Liver (tissue), 9 donors: ENCODE data around the gene AGFG1. TPM values are rescaled to one million over a fixed set of nuclear protein-coding genes. Genes with fewer than 3 reads are reported as not detected.

Source experiments
- DNase-seq: peaks from one replicate; pipeline ENCODE4 v3.0.0-alpha.2; 2017; ENCODE audit warnings: low spot score
- H3K27ac ChIP-seq, 2 donors: one replicate each; pipeline ENCODE4 v1.7.0; 2013; ENCODE audit warnings: inconsistent platforms in 2 of 2, low read length in 2 of 2, control low read depth in 1 of 2, low read depth in 1 of 2, mild to moderate bottlenecking in 1 of 2
- H3K27me3 ChIP-seq, 4 donors: one replicate each; pipeline versions ENCODE4 v1.6.1 to v1.7.0; 2013; ENCODE audit warnings: low read length in 3 of 4, inconsistent platforms in 1 of 4, mild to moderate bottlenecking in 1 of 4, moderate library complexity in 1 of 4; ENCODE audit not compliant: control insufficient read depth in 4 of 4, insufficient read depth in 4 of 4
- H3K36me3 ChIP-seq, 4 donors: one replicate each; pipeline versions ENCODE4 v1.6.1 to v1.7.0; 2013; ENCODE audit warnings: low read length in 3 of 4, mild to moderate bottlenecking in 3 of 4, low read depth in 1 of 4, moderate library complexity in 1 of 4; ENCODE audit not compliant: control insufficient read depth in 4 of 4, insufficient read depth in 3 of 4
- H3K4me1 ChIP-seq, 4 donors: one replicate each; pipeline versions ENCODE4 v1.6.1 to v1.7.0; 2013; ENCODE audit warnings: low read length in 3 of 4, mild to moderate bottlenecking in 3 of 4, moderate library complexity in 1 of 4; ENCODE audit not compliant: control insufficient read depth in 4 of 4, insufficient read depth in 4 of 4
- H3K4me3 ChIP-seq, 3 donors: one replicate each; pipeline versions ENCODE4 v1.6.1 to v1.7.0; 2013; ENCODE audit warnings: low read length in 3 of 3, control low read depth in 1 of 3, low read depth in 1 of 3, mild to moderate bottlenecking in 1 of 3
- H3K9ac ChIP-seq, 2 donors: one replicate each; pipeline ENCODE4 v1.7.0; 2013; ENCODE audit warnings: low read length in 2 of 2, mild to moderate bottlenecking in 2 of 2, moderate library complexity in 2 of 2, control low read depth in 1 of 2, low read depth in 1 of 2
- H3K9me3 ChIP-seq, 4 donors: one replicate each; pipeline versions ENCODE4 v1.6.1 to v1.7.0; 2013; ENCODE audit warnings: low read length in 3 of 4; ENCODE audit not compliant: control insufficient read depth in 4 of 4
- CTCF ChIP-seq: fragments of 150-350 bp; IDR thresholded peaks from 2 replicates; pipeline ENCODE4 v1.5.1; 2017; ENCODE audit warnings: improper control_type of control experiment, low read depth, low read length; ENCODE audit not compliant: missing input control
- EGR1 ChIP-seq, 2 donors: IDR thresholded peaks; 2 replicates each; pipeline ENCODE4 v1.6.1; 2016 to 2018; ENCODE audit warnings: antibody characterized with exemption in 2 of 2, low read depth in 2 of 2
- FOXA2 ChIP-seq: IDR thresholded peaks from 2 replicates; pipeline ENCODE4 v1.6.1; 2016; ENCODE audit warnings: antibody characterized with exemption
- HNF4A ChIP-seq, 2 donors: conservative IDR thresholded peaks; 2 replicates each; pipeline ENCODE4 v1.6.1; 2016; ENCODE audit warnings: antibody characterized with exemption in 2 of 2, mild to moderate bottlenecking in 2 of 2
- MAX ChIP-seq: IDR thresholded peaks from 2 replicates; pipeline ENCODE4 v1.6.1; 2016; ENCODE audit warnings: antibody characterized with exemption
- REST ChIP-seq: IDR thresholded peaks from 2 replicates; pipeline ENCODE4 v1.6.1; 2016; ENCODE audit warnings: antibody characterized with exemption, mild to moderate bottlenecking
- RXRA ChIP-seq, 2 donors: IDR thresholded peaks; 2 replicates each; pipeline ENCODE4 v1.6.1; 2017 to 2018; ENCODE audit warnings: antibody characterized with exemption in 2 of 2, mild to moderate bottlenecking in 1 of 2
- YY1 ChIP-seq: IDR thresholded peaks from 2 replicates; pipeline ENCODE4 v1.6.1; 2016; ENCODE audit warnings: antibody characterized with exemption, mild to moderate bottlenecking
- ZBTB33 ChIP-seq: IDR thresholded peaks from 2 replicates; pipeline ENCODE4 v1.6.1; 2016; ENCODE audit warnings: antibody characterized with exemption
- WGBS: extraction: QIAGEN DNeasy Blood & Tissue Kit; methylation state at CpG from one replicate; pipeline ENCODE4 v1.1.7; 2013; 5-methylcytosine and 5-hydroxymethylcytosine counted together
- polyA plus RNA-seq, 2 donors: library from polyadenylated mRNA; stranded (reverse) in 1 of 2; unstranded in 1 of 2; fragments of 200-250 nt in 1 of 2; fragments of >200 nt in 1 of 2; fragmentation: Nextera tagmentation in 1 of 2; extraction: Ambion mirVana in 1 of 2; gene quantifications; one replicate each; pipeline versions ENCODE4 v1.2.1 to v1.2.3, GENCODE V29; 2013 to 2015
- total RNA-seq, 2 donors: library from RNA; depleted of rRNA; stranded (reverse); fragments of >200 nt; gene quantifications; one replicate each; pipeline ENCODE4 v1.2.3, GENCODE V29; 2014
- donor health status: healthy.
- donor health status: healthy.
- donor health status: healthy.
- donor health status: healthy.
- donor health status: healthy.

Gene AGFG1
- total and polyA plus RNA-seq, 4 donors, result 8.5 to 49.7 (median 23.7) TPM

GRCh38 chr2:227472265-227473121 lies 537 bp downstream of the AGFG1 start:
- H3K27ac ChIP-seq, result peak overlapping the region; percentile 88
- H3K36me3 ChIP-seq, result no peaks in the 10 kb centered on the region
- WGBS, result under 1% methylated on average over 106 of the region's 106 CpGs
- H3K4me3 ChIP-seq, result peak overlapping the region; percentile 92 to 98 (median 92)
- DNase-seq, result peak; percentile 65
- no peak overlapping the region for H3K9ac ChIP-seq
- H3K9me3 ChIP-seq, result no peaks in the 10 kb centered on the region
- no peaks in the 10 kb centered on the region for H3K27me3 ChIP-seq
- H3K4me1 ChIP-seq, result peaks cover 0 to 17% (median 16%) of the 10 kb centered on the region in 4 donors
- no peak for TF ChIP-seq ZBTB33
- peak; percentile 10 for TF ChIP-seq YY1

GRCh38 chr2:227473122-227473461 lies 1.1 kb downstream of the AGFG1 start:
- Histone ChIP-seq H3K9ac (peak overlapping the region in 1 of 2 donors; percentile 19), H3K9me3 (no peaks in the 10 kb centered on the region), H3K27me3 (no peaks in the 10 kb centered on the region), H3K4me1 (peaks cover 0 to 17% (median 16%) of the 10 kb centered on the region in 4 donors), H3K36me3 (no peaks in the 10 kb centered on the region), H3K27ac (no peak overlapping the region), H3K4me3 (peak overlapping the region; percentile 71 to 98 (median 92))
- 2% methylated on average over 9 of the region's 9 CpGs for WGBS
- no peak for DNase-seq
- no peak for TF ChIP-seq EGR1 (IDR thresholded peaks at IDR 0.05; ENCODE audit: low read depth in 2 of 2)
- no peak for TF ChIP-seq RXRA (IDR thresholded peaks at IDR 0.05)

GRCh38 chr2:227473806-227474205 lies 1.9 kb downstream of the AGFG1 start:
- Histone ChIP-seq H3K4me1 (peaks cover 0 to 17% (median 16%) of the 10 kb centered on the region in 4 donors), H3K4me3 (no peak overlapping the region), H3K9ac (no peak overlapping the region), H3K27ac (no peak overlapping the region), H3K27me3 (no peaks in the 10 kb centered on the region), H3K9me3 (no peaks in the 10 kb centered on the region), H3K36me3 (no peaks in the 10 kb centered on the region)
- no peak for DNase-seq
- TF ChIP-seq CTCF (no peak), FOXA2 (no peak), HNF4A (conservative IDR thresholded peaks at IDR 0.05) (no peak)
- 43% methylated on average over 2 of the region's 2 CpGs for WGBS

- no peak overlapping the region for H3K4me3 ChIP-seq
- no peak overlapping the region for H3K9ac ChIP-seq
- peaks cover 0 to 18% (median 16%) of the 10 kb centered on the region in 4 donors for H3K4me1 ChIP-seq
- WGBS, result 59% methylated on average over 3 of the region's 3 CpGs
- no peak for DNase-seq
- no peaks in the 10 kb centered on the region for H3K27me3 ChIP-seq
- H3K36me3 ChIP-seq, result no peaks in the 10 kb centered on the region
- no peaks in the 10 kb centered on the region for H3K9me3 ChIP-seq
- no peak overlapping the region for H3K27ac ChIP-seq
- TF ChIP-seq MAX (no peak), YY1 (no peak), CTCF (no peak), REST (no peak)
Observed at GRCh38 chr2:227474410-227474809, 2.5 kb downstream of the AGFG1 start.
